Activated CD4-positive, alpha-beta memory T cell treated with anti-CD3 and anti-CD28 coated beads, Interleukin-2, amount 10 ng/mL, durations not matched to agents 7 days and 5 days (primary cell): Measurements from ENCODE around the gene PSME3IP1. TPM values are rescaled to one million over a fixed set of nuclear protein-coding genes. Genes with fewer than 3 reads are reported as not detected.

Experiments
- CTCF ChIA-PET: fragments of 350-600 bp; sonication (Branson Sonifier 250); formaldehyde crosslinking; loops from one replicate; lab custom pipeline; 2021; ENCODE audit warnings: antibody characterized with exemption, inconsistent platforms; lab: Charles Lee
- POLR2A ChIA-PET: fragments of 350-600 bp; sonication (Branson Sonifier 250); formaldehyde crosslinking; loops from one replicate; lab custom pipeline; 2021; ENCODE audit warnings: antibody characterized with exemption; lab: Charles Lee
- DNase-seq: peaks from one replicate; pipeline ENCODE4 v3.0.0-alpha.2; 2020
- H3K27ac Mint-ChIP-seq: one replicate; pipeline ENCODE4 v1.8.0; 2021; ENCODE audit warnings: mild to moderate bottlenecking, mixed read lengths
- H3K27me3 Mint-ChIP-seq: one replicate; pipeline ENCODE4 v1.8.0; 2021; ENCODE audit warnings: mixed read lengths
- H3K36me3 Mint-ChIP-seq: one replicate; pipeline ENCODE4 v1.8.0; 2021; ENCODE audit warnings: low read depth, mixed read lengths
- H3K4me1 Mint-ChIP-seq: one replicate; pipeline ENCODE4 v1.8.0; 2021; ENCODE audit warnings: mixed read lengths
- H3K4me3 Mint-ChIP-seq: one replicate; pipeline ENCODE4 v1.8.0; 2021; ENCODE audit warnings: mild to moderate bottlenecking, mixed read lengths
- H3K9me3 Mint-ChIP-seq: one replicate; pipeline ENCODE4 v1.8.0; 2021; ENCODE audit warnings: mixed read lengths
- total RNA-seq, 2 experiments: library from RNA; stranded (reverse); gene quantifications; one replicate each; pipeline ENCODE4 v1.2.3, GENCODE V29; 2021

PSME3IP1 gene
- total RNA-seq, 2 experiments from 2014 or later, result 112 to 115 TPM

- H3K36me3 Mint-ChIP-seq, result no peaks in the 10 kb centered on the region
- peak overlapping the region; percentile 49 for H3K27ac Mint-ChIP-seq
- ChIA-PET POLR2A (interaction anchor here (0.6 kb wide), 1 partner anchor 53 kb away, joined by 3 read pairs; the partner anchor contains the start of gene PSME3IP1), CTCF (no interaction called here)
- H3K27me3 Mint-ChIP-seq, result no peaks in the 10 kb centered on the region
- no peak overlapping the region for H3K4me3 Mint-ChIP-seq
- peaks cover 70% of the 10 kb centered on the region for H3K4me1 Mint-ChIP-seq
- no peaks in the 10 kb centered on the region for H3K9me3 Mint-ChIP-seq
- no peak for DNase-seq
These were observed 52.8 kb downstream of the PSME3IP1 start for GRCh38 chr16:57133031-57133430.

- H3K4me1 Mint-ChIP-seq, result peaks cover 75% of the 10 kb centered on the region
- ChIA-PET CTCF (no interaction called here), POLR2A (interaction anchor here (0.5 kb wide), 1 partner anchor 28 kb away, joined by 3 read pairs; no protein-coding TSS in a partner anchor)
- H3K36me3 Mint-ChIP-seq, result no peaks in the 10 kb centered on the region
- no peak overlapping the region for H3K4me3 Mint-ChIP-seq
- no peak for DNase-seq
- H3K27ac Mint-ChIP-seq, result peak overlapping the region; percentile 49
- no peaks in the 10 kb centered on the region for H3K9me3 Mint-ChIP-seq
- H3K27me3 Mint-ChIP-seq, result no peaks in the 10 kb centered on the region
These were observed 53.4 kb downstream of the PSME3IP1 start for GRCh38 chr16:57132470-57132869.

- Mint-ChIP-seq H3K4me3 (no peak overlapping the region), H3K4me1 (peaks cover 85% of the 10 kb centered on the region), H3K27me3 (no peaks in the 10 kb centered on the region), H3K27ac (peak overlapping the region; percentile 35), H3K9me3 (no peaks in the 10 kb centered on the region), H3K36me3 (no peaks in the 10 kb centered on the region)
- POLR2A ChIA-PET, result no interaction called here
- DNase-seq, result no peak
- CTCF ChIA-PET, result no interaction called here
These were observed 54.4 kb downstream of the PSME3IP1 start for GRCh38 chr16:57131351-57131970.

GRCh38 chr16:57130950-57131321, 54.9 kb downstream of the PSME3IP1 start:
- peaks cover 85% of the 10 kb centered on the region for H3K4me1 Mint-ChIP-seq
- H3K27me3 Mint-ChIP-seq, result no peaks in the 10 kb centered on the region
- H3K9me3 Mint-ChIP-seq, result no peaks in the 10 kb centered on the region
- no peak overlapping the region for H3K4me3 Mint-ChIP-seq
- DNase-seq, result no peak
- no peaks in the 10 kb centered on the region for H3K36me3 Mint-ChIP-seq
- ChIA-PET POLR2A (no interaction called here), CTCF (no interaction called here)
- H3K27ac Mint-ChIP-seq, result peak overlapping the region; percentile 53

GRCh38 chr16:57128771-57129389, 57.0 kb downstream of the PSME3IP1 start:
- H3K36me3 Mint-ChIP-seq, result no peaks in the 10 kb centered on the region
- H3K4me3 Mint-ChIP-seq, result peak overlapping the region; percentile 53
- POLR2A ChIA-PET, result interaction anchor here (0.8 to 1.3 kb wide), 5 partner anchors 12 to 78 kb away, joined by 3 to 4 read pairs (median 3); partner anchors contain the start of genes PSME3IP1 and RSPRY1
- H3K27ac Mint-ChIP-seq, result peak overlapping the region; percentile 80
- DNase-seq, result peak; percentile 66
- no peaks in the 10 kb centered on the region for H3K27me3 Mint-ChIP-seq
- no peaks in the 10 kb centered on the region for H3K9me3 Mint-ChIP-seq
- CTCF ChIA-PET, result interaction anchor here (1.1 to 4.9 kb wide), 4 partner anchors 12 to 87 kb away, joined by 3 to 17 read pairs (median 3); partner anchors contain the start of gene CPNE2
- peaks cover 78% of the 10 kb centered on the region for H3K4me1 Mint-ChIP-seq

- H3K27me3 Mint-ChIP-seq, result no peaks in the 10 kb centered on the region
- H3K4me1 Mint-ChIP-seq, result peaks cover 76% of the 10 kb centered on the region
These were observed 58.0 kb downstream of the PSME3IP1 start for GRCh38 chr16:57127836-57128235.

GRCh38 chr16:57127037-57127763, 58.6 kb downstream of the PSME3IP1 start:
- ChIA-PET CTCF (interaction anchor here (4.9 kb wide), 1 partner anchor 34 kb away, joined by 17 read pairs; the partner anchor contains the start of gene CPNE2), POLR2A (interaction anchor here (0.7 to 1.5 kb wide), 7 partner anchors 8 to 119 kb away, joined by 3 to 10 read pairs (median 3); partner anchors contain the start of genes PSME3IP1 and RSPRY1)
- peak overlapping the region; percentile 53 for H3K27ac Mint-ChIP-seq
- no peaks in the 10 kb centered on the region for H3K9me3 Mint-ChIP-seq
- H3K4me3 Mint-ChIP-seq, result no peak overlapping the region
- no peak for DNase-seq
- no peaks in the 10 kb centered on the region for H3K36me3 Mint-ChIP-seq
- peaks cover 71% of the 10 kb centered on the region for H3K4me1 Mint-ChIP-seq
- no peaks in the 10 kb centered on the region for H3K27me3 Mint-ChIP-seq

More at GRCh38 chr16:57127836-57128235, 58.0 kb downstream of the PSME3IP1 start:
- DNase-seq, result no peak
- CTCF ChIA-PET, result interaction anchor here (1.4 to 4.9 kb wide), 2 partner anchors 35 to 86 kb away, joined by 3 to 17 read pairs; partner anchors contain the start of gene CPNE2
- POLR2A ChIA-PET, result interaction anchor here (0.7 to 1.5 kb wide), 3 partner anchors 9 to 42 kb away, joined by 3 read pairs; no protein-coding TSS in a partner anchor
- peak overlapping the region; percentile 53 for H3K27ac Mint-ChIP-seq
- H3K9me3 Mint-ChIP-seq, result no peaks in the 10 kb centered on the region
- no peaks in the 10 kb centered on the region for H3K36me3 Mint-ChIP-seq
- H3K4me3 Mint-ChIP-seq, result no peak overlapping the region

- no peak for DNase-seq
- Mint-ChIP-seq H3K36me3 (no peaks in the 10 kb centered on the region), H3K4me3 (no peak overlapping the region), H3K9me3 (no peaks in the 10 kb centered on the region), H3K4me1 (peaks cover 65% of the 10 kb centered on the region), H3K27me3 (no peaks in the 10 kb centered on the region), H3K27ac (peak overlapping the region; percentile 24)
- ChIA-PET CTCF (interaction anchor here (0.5 to 4.9 kb wide), 3 partner anchors 15 to 85 kb away, joined by 3 to 17 read pairs (median 3); partner anchors contain the start of gene CPNE2), POLR2A (interaction anchor here (0.7 to 1.5 kb wide), 7 partner anchors 9 to 119 kb away, joined by 3 to 10 read pairs (median 3); partner anchors contain the start of genes PSME3IP1 and RSPRY1)
These were observed 59.4 kb downstream of the PSME3IP1 start for GRCh38 chr16:57126411-57126810.

- Mint-ChIP-seq H3K27me3 (no peaks in the 10 kb centered on the region), H3K4me3 (no peak overlapping the region), H3K36me3 (no peaks in the 10 kb centered on the region), H3K9me3 (no peaks in the 10 kb centered on the region), H3K4me1 (peaks cover 61% of the 10 kb centered on the region), H3K27ac (no peak overlapping the region)
- no peak for DNase-seq
- POLR2A ChIA-PET, result interaction anchor here (0.7 to 1.5 kb wide), 6 partner anchors 9 to 120 kb away, joined by 3 to 10 read pairs (median 4); partner anchors contain the start of genes PSME3IP1 and RSPRY1
- CTCF ChIA-PET, result interaction anchor here (0.5 to 4.9 kb wide), 3 partner anchors 15 to 84 kb away, joined by 3 to 17 read pairs (median 3); partner anchors contain the start of gene CPNE2
These were observed 59.9 kb downstream of the PSME3IP1 start for GRCh38 chr16:57125969-57126368.

- CTCF ChIA-PET, result interaction anchor here (4.9 kb wide), 1 partner anchor 32 kb away, joined by 17 read pairs; the partner anchor contains the start of gene CPNE2
- Mint-ChIP-seq H3K27ac (no peak overlapping the region), H3K4me3 (no peak overlapping the region), H3K9me3 (no peaks in the 10 kb centered on the region), H3K4me1 (peaks cover 55% of the 10 kb centered on the region), H3K36me3 (no peaks in the 10 kb centered on the region), H3K27me3 (no peaks in the 10 kb centered on the region)
- no peak for DNase-seq
- POLR2A ChIA-PET, result interaction anchor here (1.3 kb wide), 1 partner anchor 16 kb away, joined by 3 read pairs; no protein-coding TSS in a partner anchor
These were observed 60.5 kb downstream of the PSME3IP1 start for GRCh38 chr16:57125376-57125775.

- Mint-ChIP-seq H3K4me3 (no peak overlapping the region), H3K27me3 (no peaks in the 10 kb centered on the region), H3K4me1 (peaks cover 47% of the 10 kb centered on the region), H3K36me3 (no peaks in the 10 kb centered on the region), H3K9me3 (no peaks in the 10 kb centered on the region), H3K27ac (no peak overlapping the region)
- ChIA-PET CTCF (no interaction called here), POLR2A (no interaction called here)
- DNase-seq, result no peak
These were observed 61.7 kb downstream of the PSME3IP1 start for GRCh38 chr16:57123974-57124674.
